ENCODE measurements around the gene SPDEF.

SPDEF gene

DNA sequence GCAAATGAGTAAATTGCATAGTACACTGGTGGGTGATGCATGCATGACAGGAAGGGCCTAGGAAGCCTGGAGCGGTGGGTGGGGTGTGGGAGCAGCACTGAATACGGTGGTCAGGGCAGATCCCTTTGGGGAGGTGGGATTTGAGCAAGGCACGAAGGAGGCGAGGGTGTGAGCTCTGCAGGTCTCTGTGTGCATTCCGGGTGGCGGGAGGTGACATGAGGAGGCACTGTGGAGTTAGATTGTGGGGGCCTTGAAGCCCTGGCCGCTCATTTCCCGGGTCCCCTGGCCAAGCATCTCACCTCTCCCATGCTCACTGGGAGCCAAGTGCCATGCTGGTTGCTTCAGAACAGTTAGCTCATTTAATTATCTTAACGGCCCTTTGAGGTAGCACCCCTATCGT, 6.2 kb upstream of the SPDEF start:
- no peak for DNase-seq

DNA sequence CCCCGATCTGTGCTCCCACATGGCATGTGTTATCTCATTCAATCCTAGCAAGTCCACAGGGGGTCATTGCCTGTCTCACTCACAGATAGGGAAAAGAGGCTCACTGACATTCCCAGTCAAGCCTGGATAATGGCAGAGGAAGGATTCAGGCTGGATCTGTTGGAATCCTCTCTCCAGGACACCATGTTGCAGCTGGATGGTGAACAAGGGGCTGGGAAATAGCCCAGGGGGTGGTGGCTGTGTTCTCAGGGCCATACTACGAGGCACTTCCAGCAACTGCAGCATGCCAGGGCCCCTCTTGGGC, 5.0 kb upstream of the SPDEF start:
- no peak for DNase-seq

DNA sequence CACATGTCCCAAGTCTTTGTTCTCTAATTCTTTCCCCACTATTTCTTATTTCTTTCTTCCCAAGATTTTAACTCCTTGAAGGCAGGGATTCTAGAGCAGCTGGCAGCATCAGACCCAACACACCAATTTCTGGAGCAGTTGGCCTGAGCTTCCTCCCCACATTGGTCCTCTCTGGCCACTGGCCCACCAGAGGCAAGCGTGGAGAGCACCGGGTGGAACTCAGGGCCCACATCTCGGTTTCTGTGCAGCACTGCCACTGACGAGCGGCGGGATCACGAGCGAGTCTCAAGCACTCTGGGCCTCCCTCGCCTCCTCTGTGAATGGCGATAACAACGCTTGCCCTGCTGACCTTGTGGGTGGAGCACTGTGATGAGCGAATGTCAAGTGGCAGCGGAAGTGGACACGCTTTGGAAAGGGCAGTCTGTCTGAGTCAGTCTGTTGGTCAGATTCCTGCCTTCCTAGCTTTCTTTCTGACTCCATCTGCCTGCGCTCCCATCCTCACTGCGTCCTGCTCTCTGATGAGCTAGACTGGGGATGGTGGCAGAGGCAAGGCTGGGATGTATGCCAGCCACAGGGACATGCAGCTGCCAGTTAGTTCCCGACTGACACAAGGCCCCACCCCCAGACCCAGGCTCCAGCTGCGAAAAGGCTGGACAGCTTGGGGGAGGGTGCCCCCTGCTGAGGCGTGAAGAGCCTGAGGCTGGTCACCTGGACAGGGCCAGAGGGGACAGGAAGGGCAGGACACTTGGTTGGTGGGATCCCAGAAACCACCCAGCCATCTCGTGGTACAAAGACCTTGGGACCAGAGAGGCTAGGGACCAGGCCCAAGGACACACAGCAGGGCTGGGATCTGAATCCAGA, 4.5 kb upstream of the SPDEF start:
- DNase-seq, result no peak

DNA sequence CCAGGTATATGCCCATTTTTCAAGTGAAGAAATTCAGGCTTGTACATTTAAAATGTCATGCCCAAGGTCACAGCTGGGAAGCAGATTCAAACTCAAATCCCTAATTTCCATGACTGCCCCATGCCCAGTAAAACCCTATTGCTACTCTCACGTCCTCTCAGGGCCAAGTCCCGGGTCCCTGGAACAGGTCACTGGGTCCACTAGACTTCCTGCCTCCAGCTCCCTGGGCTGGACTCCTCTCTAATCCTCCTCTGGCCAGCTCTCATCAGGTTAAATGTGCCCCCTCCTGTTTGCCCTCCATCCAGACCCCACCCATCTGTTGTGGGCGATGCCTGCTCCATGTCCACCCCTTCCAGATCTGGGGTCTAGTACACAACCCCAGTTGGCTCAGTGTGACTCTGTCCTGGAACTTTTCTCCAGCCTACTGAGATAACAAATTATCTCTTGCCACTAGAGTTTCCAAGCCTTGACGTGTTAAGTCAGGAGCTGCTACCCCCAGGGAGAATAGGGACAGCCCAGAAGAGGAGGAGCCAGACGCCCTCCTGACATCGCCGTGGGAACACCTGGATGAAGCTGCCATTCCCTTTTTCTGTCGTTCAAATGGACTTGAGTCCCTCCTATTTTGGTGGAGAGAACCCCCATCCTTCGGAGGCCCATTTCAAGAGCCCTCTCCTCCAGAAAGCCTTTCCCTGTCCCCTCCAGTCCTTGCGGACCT, 3.7 kb upstream of the SPDEF start:
- DNase-seq, result no peak

DNA sequence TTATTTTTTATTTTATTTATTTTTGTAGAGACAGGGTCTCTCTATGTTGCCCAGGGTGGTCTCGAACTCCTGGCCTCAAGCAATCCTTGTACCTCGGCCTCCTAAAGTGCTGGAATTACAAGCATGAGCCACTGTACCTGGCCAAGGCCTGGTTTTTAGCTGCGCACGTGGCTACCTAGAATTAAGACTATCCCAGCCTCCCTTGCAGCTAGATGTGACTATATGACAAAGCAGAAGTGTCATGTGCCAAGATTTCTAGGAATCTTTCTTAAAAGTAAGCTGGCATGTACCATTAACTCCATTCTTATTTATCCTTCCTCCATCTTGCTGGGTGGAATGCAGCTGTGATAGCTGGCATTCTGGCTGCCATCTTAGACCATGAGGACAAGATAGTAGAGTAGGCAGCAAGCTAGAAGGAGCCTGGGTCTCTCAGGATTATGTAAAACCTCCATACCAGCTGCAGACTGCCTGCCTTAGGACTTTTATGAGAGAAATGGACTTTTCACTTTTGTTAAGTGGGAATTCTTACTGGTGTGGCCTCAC, 2.1 kb upstream of the SPDEF start:
- DNase-seq, result no peak

DNA sequence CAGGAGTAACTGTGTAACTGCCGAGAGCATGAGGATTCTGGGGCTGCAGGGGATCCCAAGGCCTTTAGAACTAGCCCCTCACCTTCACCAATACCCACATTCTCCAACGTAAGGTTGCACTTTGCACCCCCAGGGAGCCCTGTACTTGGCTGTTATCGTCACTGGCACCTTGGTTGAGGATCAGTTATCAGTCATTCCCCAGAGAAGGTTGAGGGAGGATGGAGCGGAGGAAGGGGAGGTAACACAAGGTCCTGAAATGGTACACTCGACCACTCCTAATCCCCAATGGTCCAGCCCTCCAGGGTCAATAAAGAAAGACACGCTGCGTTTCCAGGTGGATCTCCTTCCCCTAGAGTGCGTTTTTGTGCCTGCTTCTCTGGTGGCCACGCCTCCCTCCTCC, 1.1 kb upstream of the SPDEF start:
- no peak for DNase-seq

DNA sequence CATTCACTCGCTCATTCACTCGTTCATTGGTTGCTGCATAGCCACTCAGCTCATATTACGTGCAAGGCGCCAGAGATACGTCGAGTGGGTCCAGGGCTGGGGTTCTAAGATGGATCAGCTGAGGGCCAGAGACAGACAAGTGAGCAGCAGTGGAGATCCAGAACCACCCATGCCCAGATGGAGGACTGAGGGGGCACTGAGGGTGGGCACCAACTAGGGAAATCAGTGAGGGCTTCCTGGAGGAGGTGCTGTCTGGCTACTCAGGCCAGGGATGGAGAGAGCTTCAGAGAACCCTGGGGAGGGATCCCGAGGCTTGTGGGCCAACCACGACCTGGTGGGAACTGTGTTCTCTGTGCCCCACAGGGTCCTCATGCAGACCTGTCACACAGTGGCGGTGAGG, 364 bp upstream of the SPDEF start:
- DNase-seq, result no peak

DNA sequence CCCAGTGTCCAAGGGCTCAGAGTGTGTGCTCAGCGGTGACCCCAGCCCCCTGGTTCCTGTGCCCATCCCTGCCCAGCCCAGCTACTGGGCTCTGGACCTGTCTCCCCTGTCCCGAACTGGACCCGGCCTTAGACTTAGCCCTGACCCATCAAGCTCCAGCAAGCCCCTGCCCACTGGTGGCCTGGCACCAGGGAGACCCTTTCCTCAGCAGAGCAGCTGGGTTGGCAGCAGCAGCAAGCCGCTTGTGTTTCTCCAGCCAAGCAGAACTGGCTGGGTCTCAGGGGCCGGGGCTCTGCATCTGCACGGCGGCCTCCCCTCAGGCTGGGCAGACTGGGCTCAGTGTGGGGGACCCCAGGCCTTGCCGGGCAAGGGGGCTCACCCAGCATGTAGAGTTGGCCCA, 801 bp downstream of the SPDEF start:
- DNase-seq, result no peak

DNA sequence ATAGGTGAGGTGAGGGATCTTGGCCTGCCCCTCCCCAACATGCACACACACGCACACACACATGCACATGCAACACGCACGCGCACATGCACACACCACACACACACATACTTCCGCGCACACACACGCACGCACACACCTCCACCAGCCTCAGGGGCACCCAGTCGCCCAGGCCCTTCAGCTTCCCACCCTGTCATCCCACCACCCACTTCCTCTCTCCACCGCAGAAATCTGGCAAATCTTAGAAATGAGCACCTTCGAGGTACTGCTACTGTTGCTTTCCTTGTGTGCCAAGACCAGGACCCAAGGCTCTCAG, 1.2 kb downstream of the SPDEF start:
- no peak for DNase-seq

DNA sequence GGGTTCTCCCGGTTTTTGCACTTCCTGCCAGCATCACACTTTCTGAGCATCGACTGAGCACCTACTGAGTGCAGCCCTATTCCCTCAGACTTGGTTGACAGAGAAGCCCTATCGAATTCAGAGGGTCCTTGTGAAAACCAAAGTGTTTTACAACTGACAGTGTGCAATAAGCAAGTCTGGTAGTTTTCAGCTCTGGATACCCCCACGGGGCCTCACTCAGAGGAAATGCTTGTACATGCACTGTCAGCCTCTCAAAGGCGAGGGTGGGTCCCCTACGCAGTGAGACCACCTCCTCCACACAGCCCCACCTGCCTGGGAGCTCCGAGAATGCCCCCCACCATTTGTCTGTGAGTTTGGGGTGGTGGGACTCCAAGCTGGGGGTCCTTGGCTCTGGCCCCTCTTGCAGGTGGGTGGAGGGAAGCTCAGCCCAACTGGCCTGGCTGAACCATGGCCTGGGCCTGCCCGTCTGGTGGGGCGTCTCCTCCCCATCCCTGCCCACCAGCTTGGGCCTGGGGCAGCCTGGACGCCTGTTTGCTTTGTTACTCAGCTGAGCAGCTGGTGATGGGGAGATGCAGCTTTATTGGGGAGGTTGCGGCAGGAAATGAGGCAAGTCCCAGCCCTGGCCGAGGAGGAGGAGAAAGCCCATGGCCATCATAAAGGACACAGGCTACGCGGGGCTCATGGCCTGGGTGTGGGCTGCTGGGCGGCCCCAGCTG, 1.7 kb downstream of the SPDEF start:
- DNase-seq, result no peak

DNA sequence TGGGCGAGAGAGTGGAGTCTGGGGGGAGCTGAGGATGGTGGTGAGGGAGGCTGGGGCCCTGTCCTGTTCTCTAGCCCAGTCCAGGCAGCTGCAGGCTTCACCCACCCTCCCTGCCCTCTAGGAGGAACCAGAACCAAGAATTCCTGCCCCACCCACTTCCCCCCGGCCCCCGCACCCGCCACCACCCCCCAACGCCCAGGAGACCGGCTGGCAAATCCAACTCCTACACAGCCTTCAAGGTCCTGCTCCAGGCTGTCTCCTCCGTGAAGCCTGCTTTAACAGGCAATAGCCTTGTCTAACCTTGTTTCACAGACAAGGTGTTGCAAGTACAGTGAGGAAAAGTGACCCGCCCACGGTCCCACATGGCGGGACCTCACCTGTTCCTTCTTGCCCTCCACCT, 2.4 kb downstream of the SPDEF start:
- DNase-seq, result no peak

DNA sequence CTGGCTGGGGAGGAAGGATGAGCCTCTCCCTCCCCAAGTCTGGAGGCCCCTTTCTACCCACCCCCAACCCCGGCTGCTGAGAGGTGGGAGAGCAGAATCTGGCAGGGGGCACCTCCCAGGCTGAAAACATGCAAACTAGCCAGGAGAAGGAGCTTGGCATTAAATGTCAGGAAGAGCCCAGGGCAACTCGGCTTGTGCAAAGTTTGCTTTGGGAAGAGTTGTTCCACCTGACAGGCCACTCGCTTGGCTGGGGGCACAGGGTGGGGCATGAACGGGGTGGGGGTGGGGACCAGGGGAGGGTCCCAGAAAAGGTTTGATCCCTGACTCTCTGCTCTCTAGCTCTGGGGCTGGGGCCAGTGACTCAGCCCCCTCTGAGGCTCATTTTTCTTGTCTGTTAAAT, 3.0 kb downstream of the SPDEF start:
- no peak for DNase-seq

DNA sequence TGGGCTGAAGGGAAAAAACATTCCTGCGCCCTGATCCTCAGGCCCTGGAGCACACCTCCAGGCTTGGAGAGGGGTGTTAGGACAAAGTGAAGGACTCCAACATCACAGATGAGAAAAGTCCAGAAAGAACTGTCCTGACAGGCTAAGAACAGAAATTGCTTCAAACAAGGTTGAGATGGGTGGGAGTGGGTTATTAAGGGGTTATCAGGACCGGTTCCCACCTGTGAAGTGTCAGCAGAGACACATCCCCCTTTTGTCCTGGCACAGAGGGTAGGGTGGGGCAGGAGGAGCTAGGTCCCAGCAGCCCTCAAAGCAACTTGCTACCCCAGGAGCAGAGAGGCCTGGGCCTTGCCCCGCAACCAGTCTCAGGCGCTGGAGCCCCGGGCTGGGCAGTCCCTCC, 3.5 kb downstream of the SPDEF start:
- no peak for DNase-seq

DNA sequence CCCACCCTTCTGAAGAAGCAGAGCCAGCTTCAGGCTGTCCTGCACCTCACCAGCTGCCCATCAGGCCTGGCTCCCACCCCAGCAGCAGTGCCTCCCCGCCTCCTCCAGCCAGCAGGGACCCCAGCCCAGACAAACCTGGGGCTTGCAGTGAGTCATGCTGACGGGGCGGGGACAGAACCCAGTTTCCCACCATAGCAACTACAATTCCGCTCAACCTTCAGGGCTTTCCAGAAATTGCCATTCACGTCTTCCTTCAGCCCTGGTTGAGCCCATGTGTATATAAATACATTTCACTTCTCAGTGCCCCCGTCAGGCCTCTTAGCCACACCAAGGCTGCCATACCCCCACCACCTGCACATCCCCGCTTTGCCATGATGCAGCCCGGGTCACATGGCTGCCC, 4.4 kb downstream of the SPDEF start:
- DNase-seq, result no peak

DNA sequence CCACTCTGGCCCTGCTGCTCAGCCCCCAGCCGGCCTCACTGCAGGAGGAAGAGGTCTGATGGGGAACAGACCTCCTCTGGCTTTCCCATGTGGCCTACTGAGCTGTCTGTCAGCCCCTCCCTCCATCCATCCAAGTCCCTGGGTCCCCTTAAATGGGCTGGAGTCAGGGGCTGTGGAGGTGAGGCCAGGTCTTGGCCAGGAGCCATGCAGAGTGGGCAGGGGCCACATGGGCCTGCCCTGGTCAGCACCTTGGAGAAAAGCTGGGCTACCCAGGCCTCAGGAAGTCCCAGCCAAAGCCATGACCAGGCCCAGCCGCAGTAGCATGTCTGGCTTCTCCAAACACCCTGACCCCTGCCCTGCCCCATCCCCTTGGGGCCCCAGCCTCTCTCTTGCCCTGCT, 6.3 kb downstream of the SPDEF start:
- DNase-seq, result no peak

DNA sequence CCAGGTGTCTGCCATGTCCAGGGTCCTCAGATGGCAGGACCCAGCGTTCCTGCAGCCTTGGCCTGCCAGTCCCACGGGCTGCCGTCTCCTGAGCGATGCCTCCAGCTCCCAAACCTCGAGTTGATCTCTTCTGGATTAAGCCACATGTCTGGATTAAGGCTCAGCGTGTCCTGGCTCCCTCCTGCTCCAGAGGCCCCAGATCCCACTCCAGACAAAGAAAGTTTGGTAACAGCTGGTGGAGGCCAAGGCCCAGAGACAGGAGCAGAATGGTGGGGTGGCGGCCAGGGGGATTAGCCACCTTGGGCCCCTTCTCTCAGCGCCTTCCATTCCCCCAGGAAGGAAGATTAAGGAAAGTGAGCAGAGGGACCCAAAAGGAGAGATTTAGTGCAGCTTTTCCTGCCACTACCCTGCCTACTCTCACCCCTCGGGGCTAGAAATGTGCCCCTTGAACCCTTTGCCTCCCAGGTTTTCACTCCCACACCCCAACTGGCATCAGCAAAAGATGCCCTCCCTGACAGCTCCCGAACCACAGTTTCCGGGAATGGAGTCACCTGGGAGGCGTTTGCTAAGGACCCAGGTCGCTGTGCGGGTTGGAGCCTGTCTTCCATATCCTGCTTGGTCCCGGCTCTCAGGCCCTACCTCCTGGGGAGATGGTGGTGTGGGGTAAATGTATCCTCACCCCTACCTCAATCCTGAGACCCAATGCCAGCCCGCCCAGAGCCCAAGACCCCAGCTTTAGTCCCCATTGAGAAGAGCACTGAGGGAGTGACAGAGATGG, 6.9 kb downstream of the SPDEF start:
- DNase-seq, result no peak

DNA sequence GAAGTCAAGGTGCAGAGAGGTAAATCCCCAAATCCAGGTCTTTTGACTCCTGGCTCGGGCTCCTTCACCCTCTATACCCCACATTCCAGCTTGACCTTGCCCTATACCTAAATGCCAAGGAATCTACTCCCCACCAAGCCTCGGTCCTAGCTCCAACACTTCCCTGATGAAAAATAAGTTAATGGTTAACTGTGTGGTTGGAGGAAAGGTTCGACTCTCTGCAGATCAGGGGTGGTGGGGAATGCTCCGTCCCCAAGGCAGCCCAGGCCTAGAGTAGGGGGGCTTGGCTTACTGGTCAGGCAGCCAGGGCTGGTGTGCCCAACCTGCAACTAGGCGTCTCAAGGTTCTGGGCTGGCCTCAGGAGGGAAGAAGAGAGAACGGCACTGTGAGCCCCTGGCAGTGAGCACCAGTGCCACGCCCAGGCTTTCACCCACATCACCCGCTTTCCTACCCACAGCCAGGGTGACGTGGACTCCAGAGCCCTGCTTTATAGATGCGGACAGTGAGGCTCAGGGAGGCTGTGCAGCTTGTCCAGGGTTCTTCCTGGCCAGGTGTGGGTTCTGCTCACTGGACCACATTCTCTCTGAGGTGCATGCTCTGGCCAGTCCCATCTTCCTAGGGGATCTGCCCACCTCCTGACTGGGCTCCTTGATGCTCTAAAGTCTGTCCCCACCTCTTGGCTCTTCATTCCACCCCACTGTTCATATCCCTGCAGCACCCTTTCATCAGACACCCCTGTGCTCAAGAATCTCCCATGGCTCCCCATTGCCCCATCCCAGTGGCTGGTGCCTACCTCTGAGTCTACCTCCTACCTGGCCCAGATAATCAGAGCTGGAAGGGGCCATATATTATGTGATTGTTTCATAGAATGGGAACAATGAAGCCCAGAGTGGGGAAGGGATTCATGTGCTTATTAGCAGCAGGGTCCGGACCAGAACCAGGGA, 8.2 kb downstream of the SPDEF start:
- no peak for DNase-seq

DNA sequence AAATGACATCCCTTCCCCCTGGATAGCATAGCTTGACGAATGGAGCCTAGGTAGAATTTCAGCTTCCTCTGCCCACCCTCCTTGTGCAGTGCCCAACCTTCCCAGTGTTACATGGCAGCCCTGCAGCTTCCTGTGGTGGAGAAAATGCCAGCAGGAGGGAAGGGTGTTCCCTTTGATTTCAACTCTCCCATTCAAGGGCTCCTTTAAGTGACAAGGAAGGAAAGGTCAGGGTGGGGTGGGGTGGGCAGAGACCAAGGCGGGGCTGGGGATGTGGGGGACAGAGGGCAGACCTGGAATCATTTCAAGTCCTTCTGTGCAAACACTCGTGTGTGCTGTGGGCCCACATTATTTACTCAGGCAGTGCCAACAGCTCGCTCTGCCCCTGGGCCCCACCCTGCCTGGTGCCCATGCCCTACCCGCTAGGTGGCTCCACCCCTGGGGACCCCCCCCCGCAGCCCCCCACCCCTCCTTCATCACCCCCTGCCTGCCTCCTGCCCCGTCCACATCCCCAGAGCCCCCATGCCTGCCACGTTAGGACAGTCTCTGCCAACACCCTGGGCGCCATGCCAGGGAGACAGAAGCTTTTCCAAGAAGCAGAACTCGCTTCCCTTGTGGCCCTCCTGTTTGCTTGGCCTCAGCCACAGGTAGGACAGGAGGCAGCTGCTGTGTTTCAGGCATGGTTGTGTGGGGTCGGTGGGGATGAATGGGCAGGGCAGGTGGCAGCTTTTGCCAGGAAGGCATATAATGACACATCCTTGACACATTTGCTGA, 9.4 kb downstream of the SPDEF start:
- no peak for DNase-seq

DNA sequence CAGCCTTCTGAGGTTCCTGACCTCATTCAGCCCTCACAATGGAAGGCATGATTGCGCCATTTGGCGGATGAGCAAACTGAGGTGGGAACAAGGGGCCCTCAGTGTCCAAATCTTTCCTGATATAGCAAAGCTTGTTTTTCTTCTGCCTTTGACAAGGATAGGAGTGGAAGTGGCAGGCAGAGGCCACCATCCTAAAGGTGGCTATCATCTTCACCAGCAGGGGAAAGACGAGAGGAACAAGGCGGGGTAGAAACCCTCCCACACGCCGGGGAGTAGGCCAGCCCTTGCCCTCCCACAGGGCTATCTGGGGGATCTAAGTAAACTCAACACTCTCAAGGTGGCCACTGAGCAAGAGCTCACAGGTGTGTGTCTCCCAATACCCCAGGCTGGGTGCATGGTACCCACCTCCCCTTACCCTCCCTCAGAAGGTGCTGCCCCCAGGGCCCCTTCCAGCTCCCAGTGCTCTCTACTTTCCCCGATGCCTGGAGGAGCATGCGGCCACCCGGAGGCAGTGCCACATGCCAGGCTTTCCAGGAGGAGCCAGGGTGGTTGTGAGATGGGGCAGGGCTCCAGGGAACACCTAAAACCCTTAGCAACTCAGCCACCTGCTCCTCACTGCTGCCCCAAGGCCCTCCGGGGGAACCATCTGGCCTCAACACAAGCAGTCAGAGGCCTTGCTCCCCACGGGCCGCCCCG, 11.2 kb downstream of the SPDEF start:
- no peak for DNase-seq

DNA sequence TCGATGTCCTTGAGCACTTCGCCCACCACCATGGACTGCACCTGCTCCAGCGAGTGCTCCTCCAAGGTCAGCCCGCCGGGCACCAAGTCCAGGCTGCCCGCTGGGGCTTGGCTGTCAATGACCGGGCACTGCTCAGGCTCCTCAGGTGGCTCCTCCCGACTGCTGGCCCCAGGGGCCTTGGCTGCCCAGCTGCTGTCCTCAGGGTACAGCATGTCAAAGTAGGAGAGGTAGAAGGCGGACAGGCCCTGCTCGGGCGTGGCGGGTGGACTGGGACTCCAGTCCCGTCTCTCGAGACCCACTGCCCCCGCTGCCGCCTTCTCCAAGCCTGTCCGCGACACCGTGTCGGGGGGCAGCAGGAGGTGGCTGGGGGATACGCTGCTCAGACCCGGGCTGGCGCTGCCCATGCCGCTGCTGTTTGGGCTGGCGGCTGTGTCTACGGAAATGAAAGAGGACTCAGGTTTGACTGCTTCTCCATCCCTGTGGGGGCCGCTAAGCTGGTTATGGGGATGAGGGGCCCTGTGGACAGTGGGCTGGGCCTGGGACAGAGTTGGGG, 12.0 kb downstream of the SPDEF start:
- no peak for DNase-seq
